HUDEP-2 (cell line): ENCODE data around the gene SLC39A11.

ENCODE experiments used
- DNase-seq, 76 experiments: peaks; one replicate each; lab custom pipeline; 2025; ENCODE audit not compliant: unreplicated experiment in 76 of 76; lab: John Stamatoyannopoulos, UW

Gene SLC39A11

GRCh38 chr17:72772331-72772821 is 320.1 kb downstream of the SLC39A11 start:
- no peak for DNase-seq

DNA sequence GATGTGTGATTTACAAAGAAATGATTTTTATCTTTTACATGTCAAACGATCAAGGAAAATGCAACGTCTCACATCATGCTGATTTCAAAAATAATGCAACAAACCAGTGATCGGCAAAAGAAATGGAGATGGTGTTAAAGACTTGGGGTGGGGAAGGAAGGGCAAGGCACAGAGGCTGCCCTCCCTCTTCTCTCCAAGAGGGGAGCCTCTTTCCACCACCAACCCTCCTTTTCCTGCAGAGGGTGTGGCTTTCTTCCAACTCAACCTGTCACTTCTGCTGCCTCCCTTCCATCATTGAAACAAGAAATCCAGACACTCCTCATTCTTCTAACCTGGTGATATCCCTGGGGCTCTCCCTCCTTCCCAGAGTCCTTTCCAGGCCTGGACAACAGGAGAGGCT is 320.8 kb downstream of the SLC39A11 start:
- no peak for DNase-seq

GRCh38 chr17:72766761-72767356 is 325.6 kb downstream of the SLC39A11 start:
- no peak for DNase-seq

GRCh38 chr17:72765368-72766153 is 326.9 kb downstream of the SLC39A11 start:
- no peak for DNase-seq

DNA sequence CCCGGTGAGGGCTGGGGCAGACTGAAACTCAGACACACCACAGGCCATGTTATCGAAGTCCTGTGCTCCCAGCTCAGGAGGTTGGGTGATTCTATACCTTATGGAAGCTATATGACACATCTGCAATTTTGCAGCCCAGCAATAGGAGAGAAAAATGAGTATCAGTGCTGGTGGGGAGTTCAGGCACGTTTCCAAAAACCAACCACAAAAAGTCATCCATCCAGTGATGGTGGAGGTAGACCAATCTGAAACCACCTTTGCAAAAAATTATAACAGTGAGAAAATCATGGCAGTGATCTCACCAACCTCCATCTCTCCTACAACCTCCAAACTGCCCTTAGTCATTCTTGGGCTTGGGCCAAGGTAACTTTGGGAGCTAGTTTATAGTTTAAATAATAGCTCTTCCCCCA is 327.9 kb downstream of the SLC39A11 start:
- no peak for DNase-seq

- no peak for DNase-seq
Observed at GRCh38 chr17:72763981-72764380, 328.5 kb downstream of the SLC39A11 start.

GRCh38 chr17:72761893-72762575 is 330.5 kb downstream of the SLC39A11 start:
- DNase-seq: peak in 5 of 76 experiments; percentile 11 to 39 (median 20)

GRCh38 chr17:72761431-72761830 is 331.1 kb downstream of the SLC39A11 start:
- peak in 31 of 76 experiments; percentile 1 to 71 (median 28) for DNase-seq

DNA sequence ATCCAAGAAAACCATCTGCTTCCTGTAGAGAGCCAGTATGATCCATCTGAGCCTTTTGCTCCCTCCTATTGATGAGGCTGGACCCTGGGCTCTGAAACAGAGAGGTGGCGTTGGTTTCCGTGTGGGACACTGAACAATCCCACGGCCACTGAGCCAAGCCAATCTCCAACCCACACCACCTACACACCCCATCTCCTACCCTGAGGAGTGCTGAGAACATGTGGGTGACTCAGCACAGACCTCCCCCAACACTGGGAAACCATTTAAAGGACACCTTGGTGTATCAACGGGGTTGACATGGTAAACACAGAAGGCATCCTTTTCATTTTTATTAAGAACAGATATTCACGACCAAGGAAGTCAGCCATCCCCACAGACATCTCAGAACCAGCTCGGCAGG is 332.1 kb downstream of the SLC39A11 start:
- no peak for DNase-seq

- no peak for DNase-seq
Observed at GRCh38 chr17:72759301-72759700, 333.2 kb downstream of the SLC39A11 start.

GRCh38 chr17:72756256-72756655 is 336.2 kb downstream of the SLC39A11 start:
- DNase-seq: no peak

GRCh38 chr17:72754513-72754912 is 338.0 kb downstream of the SLC39A11 start:
- DNase-seq: no peak

- DNase-seq: no peak
Observed at GRCh38 chr17:72751746-72752145, 340.7 kb downstream of the SLC39A11 start.

GRCh38 chr17:72749119-72749572 is 343.3 kb downstream of the SLC39A11 start:
- no peak for DNase-seq

- DNase-seq: no peak
Observed at GRCh38 chr17:72747501-72747900, 345.0 kb downstream of the SLC39A11 start.

GRCh38 chr17:72745241-72745640 is 347.2 kb downstream of the SLC39A11 start:
- DNase-seq: no peak

DNA sequence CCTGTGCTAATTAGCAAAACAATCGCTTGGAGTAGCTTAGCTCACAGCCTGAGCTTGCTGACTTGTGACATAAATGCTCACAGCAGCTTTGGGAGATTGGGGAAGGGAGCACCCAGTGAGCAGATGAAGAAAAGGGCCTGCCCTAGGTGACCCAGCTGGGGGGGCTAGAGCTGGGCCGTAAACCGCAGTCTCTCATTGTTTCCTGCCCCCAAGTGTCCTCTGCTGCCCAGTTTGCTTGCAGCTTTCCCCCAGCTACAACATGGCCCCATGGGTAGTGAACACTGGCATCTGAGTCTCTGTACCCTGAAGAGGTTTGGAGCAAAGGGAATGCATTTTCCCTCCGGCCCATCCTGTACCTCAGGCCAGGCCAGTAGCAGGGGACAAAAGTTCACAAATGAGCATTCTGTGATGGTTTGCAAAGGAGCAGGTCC is 349.4 kb downstream of the SLC39A11 start:
- DNase-seq: no peak

DNA sequence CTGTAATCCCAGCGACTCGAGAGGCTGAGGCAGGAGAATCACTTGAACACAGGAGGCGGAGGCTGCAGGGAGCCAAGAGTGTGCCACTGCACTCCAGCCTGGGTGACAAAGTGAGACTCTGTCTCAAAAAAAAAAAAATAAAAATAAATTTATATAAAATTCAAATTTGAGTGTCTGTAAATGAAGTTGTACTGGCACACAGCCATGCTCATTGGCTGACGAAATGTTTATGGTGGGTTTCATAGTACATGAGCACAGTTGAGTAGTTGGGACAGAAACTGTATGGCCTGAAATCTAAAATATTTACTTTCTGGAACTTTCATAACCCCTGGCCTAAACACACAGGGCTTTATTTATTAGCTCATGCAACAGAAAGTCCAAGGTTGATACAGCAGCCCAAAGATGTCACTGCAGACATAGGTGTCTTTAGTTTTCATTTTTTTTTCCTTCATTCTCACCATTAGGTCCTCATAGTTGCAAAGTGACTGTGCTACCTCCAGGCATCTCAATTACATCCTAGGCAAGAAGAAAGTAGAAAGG is 355.3 kb downstream of the SLC39A11 start:
- no peak for DNase-seq

DNA sequence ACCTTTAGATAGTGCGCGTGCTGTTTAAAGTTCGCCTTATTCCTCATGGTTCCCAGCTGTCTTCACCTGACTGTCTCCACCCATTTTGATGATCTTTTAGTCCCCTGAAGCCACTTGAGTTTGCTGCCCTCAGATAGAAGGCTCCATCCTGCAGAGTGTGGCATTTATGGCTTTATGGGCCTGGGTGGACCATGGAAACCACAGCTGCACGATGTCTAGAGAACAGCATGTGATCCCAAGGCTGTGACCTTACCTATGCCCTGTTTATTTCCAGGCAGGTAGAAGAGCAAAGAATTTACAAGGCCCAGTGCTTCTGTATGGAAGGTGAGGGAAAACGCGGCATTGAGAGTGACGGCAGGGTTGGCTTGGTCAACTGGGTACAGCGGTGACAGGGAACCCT is 356.9 kb downstream of the SLC39A11 start:
- DNase-seq: no peak

GRCh38 chr17:72735048-72735447 is 357.4 kb downstream of the SLC39A11 start:
- no peak for DNase-seq

DNA sequence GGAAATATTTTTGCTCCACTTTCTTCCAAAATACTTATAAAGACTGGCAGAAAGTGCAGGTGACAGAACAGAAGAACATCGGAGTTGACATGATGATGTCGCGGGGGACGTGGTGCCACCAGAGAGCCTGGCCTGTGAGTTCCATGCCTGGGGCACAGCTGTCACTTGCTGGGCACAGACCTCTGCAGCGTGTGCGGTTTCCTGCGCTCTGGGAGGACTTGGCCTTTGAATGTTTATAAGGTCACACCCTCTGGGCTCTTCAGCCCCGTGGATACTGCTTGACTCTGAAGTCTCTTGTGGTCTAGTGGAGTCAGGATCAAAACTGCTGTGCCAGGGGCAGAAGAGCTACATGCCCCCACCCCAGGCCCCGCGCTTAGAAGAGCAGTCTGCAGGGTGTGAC is 357.9 kb downstream of the SLC39A11 start:
- DNase-seq: no peak
